Measurements from ENCODE around the gene CTPS2.
"Not testable (repeated sequence)": the region's sequence is repeated elsewhere in the genome, so short reads cannot be mapped to it uniquely, and the experiment has no call there.

- not testable (repeated sequence) for TF ChIP-seq CTCF (IDR thresholded peaks at IDR 0.05 in 2 of 3, conservative IDR thresholded peaks at IDR 0.05 in 1 of 3; ENCODE audit: control insufficient read depth in 2 of 3, extremely low read depth in 1 of 3, insufficient read depth in 1 of 3, low read depth in 3 of 3, low read length in 3 of 3); SIN3A (IDR thresholded peaks at IDR 0.05; ENCODE audit: low read depth, low read length); EZH2 (IDR thresholded peaks at IDR 0.05; ENCODE audit: borderline replicate concordance, control insufficient read depth, low read depth, low read length); ELK1 (IDR thresholded peaks at IDR 0.05; ENCODE audit: low read depth, low read length)
Observed at GRCh38 chrX:16575388-16575787, 137.1 kb downstream of the CTPS2 start.
